Panc1 (cell line): ENCODE measurements around the gene LRFN2. TPM values are rescaled to one million over a fixed set of nuclear protein-coding genes. Genes with fewer than 3 reads are reported as not detected.

ENCODE experiments used
- ATAC-seq: fragments of 200-7000 bp; cut with Tn5 transposase; 2 replicates; pipeline ENCODE4 v1.9.1; 2020; ENCODE audit warnings: mild to moderate bottlenecking, moderate library complexity
- BruUV-seq: library from RNA; stranded (reverse); fragments of 400-500 nt; replicated peaks from 2 replicates; lab custom pipeline; 2021; lab: Mats Ljungman, UMichigan
- CTCF ChIA-PET: fragments of 300-600 bp; sonication (Branson Sonifier 250); formaldehyde crosslinking; loops from one replicate; lab custom pipeline; 2022; ENCODE audit warnings: antibody characterized with exemption; lab: Charles Lee
- POLR2A ChIA-PET: fragments of 300-600 bp; sonication (Branson Sonifier 250); formaldehyde crosslinking; loops from one replicate; lab custom pipeline; 2022; ENCODE audit warnings: antibody characterized with exemption; lab: Charles Lee
- DNase-seq: peaks from one replicate; pipeline ENCODE4 v3.0.0-alpha.2; 2010; ENCODE audit warnings: low read depth, low spot score
- H3K27ac ChIP-seq: 2 replicates; pipeline ENCODE4 v1.5.1; 2011; ENCODE audit warnings: mild to moderate bottlenecking, low read length, inconsistent platforms
- H3K27me3 ChIP-seq: fragments of 200-500 bp; sonication (Bioruptor generic); 2 replicates; pipeline ENCODE4 v1.6.0; 2014; ENCODE audit warnings: low read length, inconsistent platforms; ENCODE audit not compliant: control insufficient read depth, insufficient read depth
- H3K36me3 ChIP-seq: fragments of 200-500 bp; sonication (Bioruptor generic); 2 replicates; pipeline ENCODE4 v1.5.1; 2014; ENCODE audit warnings: inconsistent platforms, mild to moderate bottlenecking, low read length, moderate library complexity; ENCODE audit not compliant: control insufficient read depth, insufficient read depth
- H3K4me1 ChIP-seq: 2 replicates; pipeline ENCODE4 v1.5.1; 2011; ENCODE audit warnings: inconsistent platforms, mild to moderate bottlenecking, low read length, moderate library complexity; ENCODE audit not compliant: control insufficient read depth, insufficient read depth
- H3K4me3 ChIP-seq, 2 experiments: 2 replicates each; pipeline ENCODE4 v1.5.1; 2011 to 2012; ENCODE audit warnings: low read depth in 2 of 2, low read length in 2 of 2, mild to moderate bottlenecking in 2 of 2, inconsistent platforms in 1 of 2, moderate library complexity in 1 of 2
- H3K9me3 ChIP-seq: fragments of 200-500 bp; sonication (Bioruptor generic); 2 replicates; pipeline ENCODE4 v1.5.1; 2014; ENCODE audit warnings: low read depth, mild to moderate bottlenecking, inconsistent platforms, low read length, moderate library complexity; ENCODE audit not compliant: control insufficient read depth, insufficient read depth
- CTCF ChIP-seq: fragments of 450-650 bp; IDR thresholded peaks from 2 replicates; pipeline ENCODE4 v1.5.1; 2017; ENCODE audit warnings: mild to moderate bottlenecking
- POLR2AphosphoS5 ChIP-seq: IDR thresholded peaks from 2 replicates; pipeline ENCODE4 v1.6.1; 2012; ENCODE audit warnings: mild to moderate bottlenecking, low read depth, low read length, moderate library complexity
- REST ChIP-seq, 2 experiments: IDR thresholded peaks; 2 replicates each; pipeline ENCODE4 v1.6.1; 2011 to 2012; ENCODE audit warnings: low read depth in 2 of 2, control low read depth in 1 of 2, low read length in 1 of 2, mild to moderate bottlenecking in 1 of 2, moderate library complexity in 1 of 2; ENCODE audit not compliant: insufficient read depth in 1 of 2
- SIN3A ChIP-seq: IDR thresholded peaks from 2 replicates; pipeline ENCODE4 v1.6.1; 2012; ENCODE audit warnings: low read depth, mild to moderate bottlenecking, low read length, moderate library complexity, borderline replicate concordance; ENCODE audit not compliant: insufficient read depth
- TCF7L2 ChIP-seq: IDR thresholded peaks from 2 replicates; pipeline ENCODE4 v1.6.1; 2011; ENCODE audit warnings: mild to moderate bottlenecking, low read depth, low read length, inconsistent platforms
- in situ Hi-C: cut with HindIII; loops from 2 replicates; pipeline ENCODE4 v1.10.0; 2016; ENCODE audit warnings: low sequenced_read_pairs, low pct_unique_long_range_greater_than_20kb
- intact Hi-C: fragments of 100-400 bp; cut with micrococcal nuclease; formaldehyde crosslinking; loops from one replicate; pipeline ENCODE4 v1.10.0; 2022; ENCODE audit not compliant: unreplicated experiment
- total RNA-seq: library from RNA; stranded (reverse); gene quantifications from one replicate; pipeline ENCODE4 v1.2.1, GENCODE V29; 2021; ENCODE audit not compliant: unreplicated experiment

Gene LRFN2
- total RNA-seq, 1 experiment from 2014 or later = 0.05 TPM

GRCh38 chr6:40511884-40512283, 75.3 kb downstream of the LRFN2 start:
- BruUV-seq = no TSS peak
- intact Hi-C loops = no loop called here
- Histone ChIP-seq H3K4me1 (no peaks in the 10 kb centered on the region), H3K36me3 (no peaks in the 10 kb centered on the region), H3K27me3 (no peaks in the 10 kb centered on the region; the same call in 1 of the 2 replicates), H3K9me3 (no peaks in the 10 kb centered on the region), H3K27ac (no peak overlapping the region), H3K4me3 (no peak overlapping the region)
- in situ Hi-C loops = no loop called here
- ATAC-seq (no peak), DNase-seq (no peak)
- ChIA-PET CTCF (no interaction called here), POLR2A (no interaction called here)
- no peak for TF ChIP-seq REST (IDR thresholded peaks at IDR 0.05; ENCODE audit: insufficient read depth in 1 of 2, low read depth in 2 of 2, low read length in 1 of 2)
- TF ChIP-seq POLR2AphosphoS5 = no peak
- TF ChIP-seq TCF7L2 = no peak
- no peak for TF ChIP-seq SIN3A
- no peak for TF ChIP-seq CTCF

GRCh38 chr6:40510442-40510841, 76.7 kb downstream of the LRFN2 start:
- ChIA-PET CTCF (no interaction called here), POLR2A (no interaction called here)
- BruUV-seq = no TSS peak
- in situ Hi-C loops = no loop called here
- Histone ChIP-seq H3K27ac (no peak overlapping the region), H3K4me3 (no peak overlapping the region), H3K27me3 (no peaks in the 10 kb centered on the region; the same call in 1 of the 2 replicates), H3K4me1 (no peaks in the 10 kb centered on the region), H3K36me3 (no peaks in the 10 kb centered on the region), H3K9me3 (no peaks in the 10 kb centered on the region)
- ATAC-seq = no peak
- no peak for DNase-seq
- TF ChIP-seq SIN3A (no peak), TCF7L2 (no peak), CTCF (no peak), POLR2AphosphoS5 (no peak), REST (IDR thresholded peaks at IDR 0.05; ENCODE audit: insufficient read depth in 1 of 2, low read depth in 2 of 2, low read length in 1 of 2) (no peak)
- intact Hi-C loops = no loop called here
